GM13977 (cell line): ENCODE data around the gene PSRC1.

Experiments
- DNase-seq: peaks from one replicate; pipeline ENCODE4 v3.0.0; 2012; ENCODE audit warnings: low spot score
- in situ Hi-C: fragments of 300-500 bp; cut with MboI; formaldehyde crosslinking; loops from one replicate; pipeline ENCODE4 v1.12.0; 2022; ENCODE audit warnings: low sequenced_read_pairs, low pct_unique_long_range_greater_than_20kb, mixed read lengths, inconsistent platforms; ENCODE audit not compliant: unreplicated experiment
- TF ChIP-seq, protein P1 (sequence below): IDR thresholded peaks from 2 replicates; pipeline ENCODE4 v1.5.1; 2012; ENCODE audit warnings: mild to moderate bottlenecking, control low read depth; ENCODE audit not compliant: insufficient read depth; ENCODE audit errors: extremely low read depth, missing control alignments

PSRC1 gene

DNA sequence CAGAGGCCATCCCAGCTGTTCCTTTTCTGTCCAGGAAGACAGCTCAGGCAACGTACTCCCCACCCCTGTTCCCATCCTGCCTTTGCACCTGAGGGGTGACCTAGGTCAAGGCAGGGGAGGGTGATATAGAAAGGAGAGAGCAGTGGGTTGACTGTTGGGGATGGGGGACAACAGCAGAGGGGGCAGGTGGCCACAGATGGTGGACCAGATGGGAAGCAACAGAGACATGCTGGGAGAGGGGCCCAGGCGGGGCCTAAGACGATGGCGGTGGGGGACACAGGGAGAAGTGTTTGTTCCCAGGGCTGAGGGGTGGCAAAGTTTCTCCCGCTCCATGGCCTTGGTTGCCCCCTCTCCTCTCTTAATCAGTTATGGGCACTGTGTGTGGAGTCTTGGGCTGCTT is 27.3 kb downstream of the PSRC1 start:
- in situ Hi-C loops: no loop called here
- DNase-seq: no peak
- TF ChIP-seq, protein P1, sequence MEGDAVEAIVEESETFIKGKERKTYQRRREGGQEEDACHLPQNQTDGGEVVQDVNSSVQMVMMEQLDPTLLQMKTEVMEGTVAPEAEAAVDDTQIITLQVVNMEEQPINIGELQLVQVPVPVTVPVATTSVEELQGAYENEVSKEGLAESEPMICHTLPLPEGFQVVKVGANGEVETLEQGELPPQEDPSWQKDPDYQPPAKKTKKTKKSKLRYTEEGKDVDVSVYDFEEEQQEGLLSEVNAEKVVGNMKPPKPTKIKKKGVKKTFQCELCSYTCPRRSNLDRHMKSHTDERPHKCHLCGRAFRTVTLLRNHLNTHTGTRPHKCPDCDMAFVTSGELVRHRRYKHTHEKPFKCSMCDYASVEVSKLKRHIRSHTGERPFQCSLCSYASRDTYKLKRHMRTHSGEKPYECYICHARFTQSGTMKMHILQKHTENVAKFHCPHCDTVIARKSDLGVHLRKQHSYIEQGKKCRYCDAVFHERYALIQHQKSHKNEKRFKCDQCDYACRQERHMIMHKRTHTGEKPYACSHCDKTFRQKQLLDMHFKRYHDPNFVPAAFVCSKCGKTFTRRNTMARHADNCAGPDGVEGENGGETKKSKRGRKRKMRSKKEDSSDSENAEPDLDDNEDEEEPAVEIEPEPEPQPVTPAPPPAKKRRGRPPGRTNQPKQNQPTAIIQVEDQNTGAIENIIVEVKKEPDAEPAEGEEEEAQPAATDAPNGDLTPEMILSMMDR: no peak

DNA sequence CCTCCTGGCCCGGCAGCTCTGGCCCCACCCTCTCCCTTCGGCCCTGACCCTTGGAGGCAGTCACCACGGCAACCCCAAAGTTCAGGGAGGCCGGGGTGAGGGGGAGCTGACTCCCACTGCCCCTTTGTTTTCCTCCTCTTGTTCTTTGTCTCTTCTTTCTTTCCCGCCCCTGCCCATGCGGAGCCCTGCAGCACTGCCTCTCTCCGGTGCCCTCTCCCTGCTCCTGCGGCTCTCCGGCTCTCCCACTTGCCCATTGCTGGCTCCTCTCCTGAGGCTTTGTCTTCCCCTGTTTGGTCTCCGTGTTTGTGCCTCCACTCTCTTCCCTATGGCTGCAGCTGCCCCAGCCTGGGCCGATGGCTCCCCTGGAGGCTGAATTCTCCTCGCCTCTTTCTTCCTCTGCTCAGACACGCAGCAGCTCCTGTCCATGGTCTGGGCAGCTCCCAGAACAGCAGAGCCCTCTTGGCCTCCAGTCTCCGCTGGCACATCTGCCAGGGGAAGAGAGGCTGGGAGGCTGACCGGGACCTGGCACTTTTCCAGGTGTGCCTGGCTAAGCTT is 27.8 kb downstream of the PSRC1 start:
- no peak for DNase-seq
- in situ Hi-C loops: no loop called here
- TF ChIP-seq, protein P1: no peak

DNA sequence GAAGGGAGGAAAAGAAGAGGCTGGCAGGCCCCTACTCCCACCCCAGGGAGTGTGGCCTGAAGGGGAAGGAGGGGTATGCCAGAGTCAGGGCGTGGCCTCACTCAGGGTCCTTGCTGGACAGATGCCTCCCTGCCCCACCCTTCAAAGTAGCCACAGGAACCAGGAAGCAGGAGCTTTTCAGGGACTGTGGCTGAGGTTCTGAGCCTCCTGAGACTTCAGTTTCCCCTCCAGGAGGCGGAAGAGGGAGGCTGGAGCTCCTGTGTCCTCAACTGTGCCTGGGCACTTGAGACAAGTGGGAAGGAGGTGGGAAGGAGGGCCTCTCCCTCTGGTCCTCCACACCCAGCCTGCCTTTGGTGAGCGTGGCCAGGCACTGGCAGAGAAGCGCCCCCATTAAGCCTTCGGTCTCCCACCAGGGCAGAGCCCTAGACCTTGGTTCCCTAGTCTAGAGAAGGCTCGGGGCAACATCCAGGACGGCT is 28.3 kb downstream of the PSRC1 start:
- TF ChIP-seq, protein P1: no peak
- in situ Hi-C loops: no loop called here
- DNase-seq: no peak

DNA sequence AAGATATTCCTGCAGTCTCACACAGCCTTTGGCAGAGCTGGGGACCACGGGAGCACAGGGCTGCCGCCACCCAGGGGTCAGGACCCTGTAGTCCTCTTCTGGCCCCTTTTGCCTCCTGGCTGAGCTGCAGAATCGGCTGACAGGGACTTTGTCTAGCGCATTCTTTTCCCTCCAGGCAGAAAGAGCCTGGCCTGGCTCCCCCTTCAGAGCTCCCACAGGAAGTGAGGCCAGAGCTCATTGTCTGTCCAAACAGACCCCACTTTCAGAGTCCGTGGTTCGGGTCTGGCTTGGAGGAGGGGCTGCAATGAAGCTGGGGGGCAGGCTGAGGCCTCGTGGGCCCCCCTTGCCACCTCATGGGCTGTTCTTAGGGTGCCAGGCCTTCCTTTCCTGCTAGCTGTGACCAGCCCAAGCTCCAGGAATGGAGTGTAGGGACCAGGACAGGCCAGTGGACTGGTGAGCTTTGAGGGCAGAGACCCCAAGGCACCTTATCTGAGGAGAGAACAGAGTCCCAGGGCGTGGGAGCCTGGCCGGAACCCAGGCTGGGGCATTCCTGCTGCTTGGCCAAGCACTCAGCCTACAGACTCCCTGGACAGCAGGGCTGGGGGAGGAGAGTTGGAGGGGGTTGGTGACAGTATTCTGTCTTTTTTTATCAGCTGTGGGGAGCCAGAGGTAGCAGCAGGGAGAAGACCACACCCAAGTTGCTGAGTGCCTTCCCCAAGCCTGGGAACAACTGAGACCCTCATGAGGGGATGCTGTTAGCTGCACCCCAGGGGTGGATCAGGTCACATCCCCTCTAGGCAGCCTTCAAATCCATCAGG is 28.9 kb downstream of the PSRC1 start:
- TF ChIP-seq, protein P1: no peak
- in situ Hi-C loops: no loop called here
- DNase-seq: no peak

DNA sequence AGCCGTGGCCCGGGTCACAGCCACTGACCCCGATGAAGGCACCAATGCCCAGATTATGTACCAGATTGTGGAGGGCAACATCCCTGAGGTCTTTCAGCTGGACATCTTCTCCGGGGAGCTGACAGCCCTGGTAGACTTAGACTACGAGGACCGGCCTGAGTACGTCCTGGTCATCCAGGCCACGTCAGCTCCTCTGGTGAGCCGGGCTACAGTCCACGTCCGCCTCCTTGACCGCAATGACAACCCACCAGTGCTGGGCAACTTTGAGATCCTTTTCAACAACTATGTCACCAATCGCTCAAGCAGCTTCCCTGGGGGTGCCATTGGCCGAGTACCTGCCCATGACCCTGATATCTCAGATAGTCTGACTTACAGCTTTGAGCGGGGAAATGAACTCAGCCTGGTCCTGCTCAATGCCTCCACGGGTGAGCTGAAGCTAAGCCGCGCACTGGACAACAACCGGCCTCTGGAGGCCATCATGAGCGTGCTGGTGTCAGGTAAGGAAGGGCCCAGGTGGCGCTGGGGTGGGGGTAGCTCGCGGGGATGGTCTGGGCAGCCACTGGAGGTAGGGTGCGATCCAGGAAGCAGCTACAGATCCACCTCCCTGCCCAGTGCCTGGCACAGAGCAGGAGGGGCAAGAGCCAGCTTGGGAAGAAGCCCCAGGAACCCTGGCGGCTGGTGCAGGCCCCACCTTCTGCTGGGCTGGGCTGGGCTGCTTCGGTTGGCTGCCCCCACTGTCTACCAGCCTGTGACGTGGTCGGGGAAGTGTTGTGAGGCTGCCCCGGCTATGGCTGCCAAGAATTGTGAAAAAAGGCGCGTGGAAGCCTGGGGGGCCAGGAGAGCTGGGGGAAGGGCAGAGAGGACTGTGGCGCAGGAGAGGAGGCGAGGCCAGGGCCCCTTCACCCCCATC is 29.8 kb downstream of the PSRC1 start:
- DNase-seq: no peak

More for the DNA sequence above, 29.8 kb downstream of the PSRC1 start:
- in situ Hi-C loops: no loop called here
- TF ChIP-seq, protein P1: no peak
